Measurements from ENCODE around the gene ODF2L. TPM values are rescaled to one million over a fixed set of nuclear protein-coding genes. Genes with fewer than 3 reads are reported as not detected.
A peak's percentile ranks its signal among the peaks of the same experiment; 100 is the strongest.

Gene ODF2L
- total RNA-seq, 3 donors from 2014 or later = 39.8 to 122 (median 72.8) TPM

DNA sequence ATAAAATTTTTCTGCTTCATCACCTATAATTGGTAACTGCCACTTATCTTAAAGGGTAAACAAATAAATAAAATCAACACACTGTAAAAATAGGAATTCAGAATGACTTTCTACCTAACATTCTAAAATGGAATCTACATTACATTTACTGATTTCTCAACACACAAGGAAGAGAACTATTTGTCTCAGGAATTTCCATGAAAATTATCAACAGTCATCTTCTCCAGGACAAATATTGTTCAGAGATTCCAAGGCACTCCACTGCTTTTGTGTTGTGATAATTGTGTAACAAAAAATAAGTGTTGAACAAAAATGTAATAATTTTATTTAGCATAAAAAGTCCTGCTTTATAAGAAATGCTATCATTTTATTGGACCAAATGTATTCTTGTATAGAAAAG, 7.3 kb downstream of the ODF2L start:
- Histone ChIP-seq H3K4me1 (no peaks in the 10 kb centered on the region), H3K36me3 (no peaks in the 10 kb centered on the region), H3K27ac (peak overlapping the region in 1 of 2 donors; percentile 17), H3K4me3 (no peak overlapping the region), H3K27me3 (no peaks in the 10 kb centered on the region), H3K9me3 (no peaks in the 10 kb centered on the region)
- intact Hi-C loops (cut with DNase I; ENCODE audit: low total_unique reads) = no loop called here
- no peak for TF ChIP-seq POLR2A (IDR thresholded peaks at IDR 0.05)
- no peak for TF ChIP-seq CTCF (IDR thresholded peaks at IDR 0.05)
- DNase-seq (ENCODE audit: low spot score in 2 of 2) = no peak

DNA sequence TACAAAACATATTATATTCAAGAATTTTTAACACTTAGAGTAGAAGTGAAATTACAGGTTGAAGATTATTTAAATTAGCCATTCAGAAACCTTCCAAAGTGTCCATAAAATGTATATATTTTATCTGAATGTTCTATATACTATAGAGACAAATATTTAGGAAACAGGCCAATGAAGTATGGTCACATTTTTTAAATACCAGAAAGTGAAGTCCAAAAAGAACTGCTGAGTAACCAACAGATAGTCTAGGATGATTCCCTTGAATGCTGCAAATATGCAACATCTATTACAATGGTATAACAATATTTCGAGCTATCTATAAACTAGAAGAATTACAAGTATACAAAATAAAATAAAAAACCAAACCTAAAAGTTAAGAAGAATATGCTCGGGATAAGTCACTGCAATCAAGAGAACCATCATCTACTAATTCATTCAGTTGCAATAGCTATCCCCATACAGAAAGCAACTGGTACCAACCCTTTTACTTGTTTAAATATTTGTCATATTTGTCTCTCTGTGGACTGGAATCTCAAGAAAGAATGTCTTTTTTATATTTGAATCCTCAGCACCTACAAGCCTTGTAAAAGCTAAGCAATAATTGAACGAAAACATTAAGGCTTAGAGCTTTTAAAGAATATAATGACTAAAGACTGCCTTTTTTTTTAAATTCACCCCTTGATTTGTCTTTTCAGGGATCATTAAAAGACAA, 8.1 kb downstream of the ODF2L start:
- Histone ChIP-seq H3K4me1 (no peaks in the 10 kb centered on the region), H3K36me3 (peaks cover 2% of the 10 kb centered on the region), H3K9me3 (no peaks in the 10 kb centered on the region), H3K27ac (no peak overlapping the region), H3K27me3 (no peaks in the 10 kb centered on the region), H3K4me3 (no peak overlapping the region)
- no peak for DNase-seq (ENCODE audit: low spot score in 2 of 2)
- TF ChIP-seq POLR2A (IDR thresholded peaks at IDR 0.05) = no peak
- no peak for TF ChIP-seq CTCF (IDR thresholded peaks at IDR 0.05)
- TF ChIP-seq POLR2AphosphoS5 (IDR thresholded peaks at IDR 0.05) = no peak
- intact Hi-C loops (cut with DNase I; ENCODE audit: low total_unique reads) = no loop called here

DNA sequence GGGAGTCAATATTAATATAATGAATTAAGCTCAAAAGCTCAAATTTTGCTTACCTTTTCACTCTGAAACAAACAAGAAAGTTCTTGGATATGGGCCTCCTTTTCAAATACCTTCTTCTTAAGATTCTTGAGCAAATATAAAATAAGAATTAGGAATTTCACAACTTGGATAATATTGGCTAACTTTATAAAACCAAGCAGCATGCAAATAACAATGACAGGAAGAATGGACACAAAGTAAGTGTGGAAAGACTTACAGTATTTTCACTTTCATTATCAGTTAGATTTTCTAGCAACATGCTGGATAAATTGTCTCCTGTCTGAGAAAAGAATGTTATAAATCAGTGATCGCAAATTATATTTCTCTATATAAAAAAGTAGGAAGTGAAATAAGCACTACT, 13.2 kb downstream of the ODF2L start:
- no peak for DNase-seq (ENCODE audit: low spot score in 2 of 2)
- Histone ChIP-seq H3K4me3 (no peak overlapping the region), H3K27me3 (no peaks in the 10 kb centered on the region), H3K4me1 (no peaks in the 10 kb centered on the region), H3K36me3 (peaks cover 7% of the 10 kb centered on the region), H3K9me3 (no peaks in the 10 kb centered on the region), H3K27ac (no peak overlapping the region)
- TF ChIP-seq POLR2AphosphoS5 (IDR thresholded peaks at IDR 0.05) (no peak), POLR2A (IDR thresholded peaks at IDR 0.05) (no peak), CTCF (IDR thresholded peaks at IDR 0.05) (no peak)
- intact Hi-C loops (cut with DNase I; ENCODE audit: low total_unique reads) = loop anchor here (5.0 kb wide), 1 partner anchor 694 kb away; no protein-coding TSS in a partner anchor

DNA sequence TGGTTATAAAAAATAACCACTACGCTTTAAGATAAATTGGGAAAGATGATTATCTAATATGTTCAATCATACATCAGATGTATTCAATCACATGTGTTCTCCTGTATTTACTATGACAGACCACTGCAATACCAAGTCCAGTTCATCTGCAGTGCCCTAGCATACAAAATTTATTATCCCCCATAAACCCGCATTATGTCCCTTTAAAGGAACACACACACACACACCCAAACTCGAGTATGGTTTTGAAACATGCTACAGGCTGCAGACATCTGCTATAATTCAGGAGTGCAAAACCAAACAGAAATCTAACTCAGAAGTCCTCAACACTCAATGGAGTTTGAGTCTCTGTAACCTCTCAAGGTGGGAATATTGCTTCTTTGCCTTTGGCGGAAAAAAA, 14.9 kb downstream of the ODF2L start:
- TF ChIP-seq CTCF (IDR thresholded peaks at IDR 0.05) (no peak), POLR2A (IDR thresholded peaks at IDR 0.05) (no peak), POLR2AphosphoS5 (IDR thresholded peaks at IDR 0.05) (no peak)
- no peak overlapping the region for H3K27ac ChIP-seq
- no peaks in the 10 kb centered on the region for H3K9me3 ChIP-seq
- H3K4me3 ChIP-seq = no peak overlapping the region
- H3K27me3 ChIP-seq = no peaks in the 10 kb centered on the region
- H3K4me1 ChIP-seq = no peaks in the 10 kb centered on the region
- DNase-seq (ENCODE audit: low spot score in 2 of 2) = no peak
- intact Hi-C loops (cut with DNase I; ENCODE audit: low total_unique reads) = loop anchor here (5.0 kb wide), 1 partner anchor 696 kb away; no protein-coding TSS in a partner anchor
- peaks cover 7% of the 10 kb centered on the region for H3K36me3 ChIP-seq

- Histone ChIP-seq H3K4me1 (no peaks in the 10 kb centered on the region), H3K9me3 (no peaks in the 10 kb centered on the region), H3K4me3 (no peak overlapping the region), H3K27me3 (no peaks in the 10 kb centered on the region), H3K27ac (no peak overlapping the region), H3K36me3 (peaks cover 7% of the 10 kb centered on the region)
- intact Hi-C loops (cut with DNase I; ENCODE audit: low total_unique reads) = loop anchor here (5.0 kb wide), 1 partner anchor 697 kb away; no protein-coding TSS in a partner anchor
- TF ChIP-seq POLR2AphosphoS5 (IDR thresholded peaks at IDR 0.05) = no peak
- TF ChIP-seq CTCF (IDR thresholded peaks at IDR 0.05) = peak; percentile 47 to 88 (median 80)
- DNase-seq (ENCODE audit: low spot score in 2 of 2) = no peak
These were observed 15.8 kb downstream of the ODF2L start for GRCh38 chr1:86380257-86380861.
